ENCODE measurements around the gene KRTAP19-7. TPM values are rescaled to one million over a fixed set of nuclear protein-coding genes. Genes with fewer than 3 reads are reported as not detected.

The KRTAP19-7 gene
- total RNA-seq, 1 experiment from 2014 or later: not detected

DNA sequence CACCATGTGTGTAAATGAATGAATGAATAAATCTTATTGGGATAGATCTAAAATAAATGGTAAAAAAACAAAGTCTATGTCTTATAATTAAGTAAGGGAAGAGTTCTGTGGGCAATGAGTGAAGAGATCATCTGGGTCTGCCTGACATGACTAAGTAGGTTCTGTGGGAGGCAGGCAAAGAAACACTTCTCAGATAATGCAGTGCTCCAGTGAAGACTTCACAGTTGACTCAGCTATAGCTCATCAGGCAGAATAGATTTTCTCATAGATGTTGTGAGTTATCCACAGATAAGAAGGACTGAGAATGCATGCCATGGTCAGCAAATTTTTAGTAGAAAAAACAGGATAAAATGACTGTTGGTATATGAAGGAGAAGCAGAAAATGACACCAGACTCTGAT, 16.7 kb upstream of the KRTAP19-7 start:
- no peaks in the 10 kb centered on the region for H3K79me2 ChIP-seq (ENCODE audit: low read length)
- BruUV-seq (replicated peaks): no TSS peak
- no peak for TF ChIP-seq EZH2 (IDR thresholded peaks at IDR 0.05; ENCODE audit: low read length, unreplicated experiment)
- TF ChIP-seq, protein P1, sequence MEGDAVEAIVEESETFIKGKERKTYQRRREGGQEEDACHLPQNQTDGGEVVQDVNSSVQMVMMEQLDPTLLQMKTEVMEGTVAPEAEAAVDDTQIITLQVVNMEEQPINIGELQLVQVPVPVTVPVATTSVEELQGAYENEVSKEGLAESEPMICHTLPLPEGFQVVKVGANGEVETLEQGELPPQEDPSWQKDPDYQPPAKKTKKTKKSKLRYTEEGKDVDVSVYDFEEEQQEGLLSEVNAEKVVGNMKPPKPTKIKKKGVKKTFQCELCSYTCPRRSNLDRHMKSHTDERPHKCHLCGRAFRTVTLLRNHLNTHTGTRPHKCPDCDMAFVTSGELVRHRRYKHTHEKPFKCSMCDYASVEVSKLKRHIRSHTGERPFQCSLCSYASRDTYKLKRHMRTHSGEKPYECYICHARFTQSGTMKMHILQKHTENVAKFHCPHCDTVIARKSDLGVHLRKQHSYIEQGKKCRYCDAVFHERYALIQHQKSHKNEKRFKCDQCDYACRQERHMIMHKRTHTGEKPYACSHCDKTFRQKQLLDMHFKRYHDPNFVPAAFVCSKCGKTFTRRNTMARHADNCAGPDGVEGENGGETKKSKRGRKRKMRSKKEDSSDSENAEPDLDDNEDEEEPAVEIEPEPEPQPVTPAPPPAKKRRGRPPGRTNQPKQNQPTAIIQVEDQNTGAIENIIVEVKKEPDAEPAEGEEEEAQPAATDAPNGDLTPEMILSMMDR (conservative IDR thresholded peaks at IDR 0.05; ENCODE audit: low read depth, low read length): no peak
- no peak for TF ChIP-seq EZH2phosphoT487 (IDR thresholded peaks at IDR 0.05; ENCODE audit: borderline replicate concordance, low read length)
- no peak overlapping the region for H2AFZ ChIP-seq (ENCODE audit: low read length)
- no peaks in the 10 kb centered on the region for H3K9me2 ChIP-seq (replicated peaks; ENCODE audit: low read length)
- no peak overlapping the region for H3K9ac ChIP-seq (ENCODE audit: low read length)
- ChIA-PET CTCF (no interaction called here), POLR2A (ENCODE audit: unreplicated experiment) (no interaction called here)
- ATAC-seq (peak; percentile 58), DNase-seq (peak; percentile 56)
- H3K4me1 ChIP-seq (ENCODE audit: insufficient read depth, low read length): no peaks in the 10 kb centered on the region
- no peak overlapping the region for H3K27ac ChIP-seq (ENCODE audit: low read length)
- H3K27me3 ChIP-seq (ENCODE audit: low read length): no peaks in the 10 kb centered on the region
- H3K4me3 ChIP-seq (ENCODE audit: low read length): no peak overlapping the region
- intact Hi-C loops (cut with micrococcal nuclease): no loop called here
- no peaks in the 10 kb centered on the region for H3K36me3 ChIP-seq (ENCODE audit: low read depth, low read length)
- no peaks in the 10 kb centered on the region for H3K9me3 ChIP-seq (ENCODE audit: low read length)
- no peaks in the 10 kb centered on the region for H4K20me1 ChIP-seq (ENCODE audit: low read length)
- no peaks in the 10 kb centered on the region for H3F3A ChIP-seq (ENCODE audit: low read length, unreplicated experiment)
- H3K4me2 ChIP-seq (ENCODE audit: low read length): no peak overlapping the region

DNA sequence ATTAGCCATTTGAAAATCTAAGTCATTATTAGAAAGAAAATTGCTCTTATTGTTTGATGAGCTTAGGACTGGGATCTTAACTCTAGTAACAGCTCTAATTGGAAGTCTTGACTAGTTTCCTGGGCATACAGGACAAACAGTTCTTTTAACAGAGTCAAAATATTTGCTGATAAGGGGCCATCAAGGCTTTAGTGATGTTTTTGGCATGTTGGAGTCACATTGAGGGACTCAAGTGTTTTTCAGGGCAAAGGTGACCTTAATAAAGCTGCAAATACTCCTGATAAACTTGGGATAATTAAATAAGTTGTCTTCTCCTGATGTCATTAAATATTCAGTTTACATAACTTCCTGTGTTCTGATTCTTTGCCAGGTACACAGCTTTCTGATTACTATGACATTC, 6.5 kb upstream of the KRTAP19-7 start:
- no TSS peak for BruUV-seq (replicated peaks)
- POLR2A ChIA-PET (ENCODE audit: unreplicated experiment): no interaction called here
- no peak overlapping the region for H3K9ac ChIP-seq (ENCODE audit: low read length)
- no peak overlapping the region for H3K4me3 ChIP-seq (ENCODE audit: low read length)
- no peaks in the 10 kb centered on the region for H3K9me2 ChIP-seq (replicated peaks; ENCODE audit: low read length)
- H3K36me3 ChIP-seq (ENCODE audit: low read depth, low read length): no peaks in the 10 kb centered on the region
- no peaks in the 10 kb centered on the region for H3K4me1 ChIP-seq (ENCODE audit: insufficient read depth, low read length)
- H3F3A ChIP-seq (ENCODE audit: low read length, unreplicated experiment): no peaks in the 10 kb centered on the region
- no peak overlapping the region for H3K4me2 ChIP-seq (ENCODE audit: low read length)
- H3K27me3 ChIP-seq (ENCODE audit: low read length): no peaks in the 10 kb centered on the region
- TF ChIP-seq EZH2phosphoT487 (IDR thresholded peaks at IDR 0.05; ENCODE audit: borderline replicate concordance, low read length) (no peak), EZH2 (IDR thresholded peaks at IDR 0.05; ENCODE audit: low read length, unreplicated experiment) (no peak)
- TF ChIP-seq, protein P1 (conservative IDR thresholded peaks at IDR 0.05; ENCODE audit: low read depth, low read length): no peak
- H3K9me3 ChIP-seq (ENCODE audit: low read length): no peaks in the 10 kb centered on the region
- no peak overlapping the region for H3K27ac ChIP-seq (ENCODE audit: low read length)
- no peak for DNase-seq
- H3K79me2 ChIP-seq (ENCODE audit: low read length): no peaks in the 10 kb centered on the region
- H2AFZ ChIP-seq (ENCODE audit: low read length): no peak overlapping the region
- intact Hi-C loops (cut with micrococcal nuclease): no loop called here
- H4K20me1 ChIP-seq (ENCODE audit: low read length): no peaks in the 10 kb centered on the region
- ATAC-seq: no peak
- CTCF ChIA-PET: no interaction called here

DNA sequence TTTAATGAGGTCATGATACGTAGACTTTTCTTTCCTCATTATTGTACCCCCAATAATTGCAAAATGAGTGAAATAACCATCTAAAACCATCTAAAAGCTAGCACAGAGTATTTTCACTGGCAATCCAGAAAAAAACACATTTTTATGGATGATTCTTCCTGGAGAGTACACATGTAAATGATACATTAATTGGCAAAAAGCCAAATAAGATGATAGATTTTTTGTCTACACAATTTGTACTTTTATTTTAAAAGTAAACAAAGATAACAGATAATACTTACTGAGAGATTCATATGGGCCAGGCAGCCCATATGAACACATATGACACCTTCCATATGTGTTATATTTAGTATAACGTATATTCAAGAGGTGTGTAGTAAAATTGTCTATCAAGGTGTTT, 2.5 kb upstream of the KRTAP19-7 start:
- Histone ChIP-seq H3K9me3 (ENCODE audit: low read length) (no peaks in the 10 kb centered on the region), H3K4me3 (ENCODE audit: low read length) (no peak overlapping the region), H4K20me1 (ENCODE audit: low read length) (no peaks in the 10 kb centered on the region), H3K4me2 (ENCODE audit: low read length) (no peak overlapping the region), H3K9me2 (replicated peaks; ENCODE audit: low read length) (no peaks in the 10 kb centered on the region), H3K4me1 (ENCODE audit: insufficient read depth, low read length) (no peaks in the 10 kb centered on the region), H3K9ac (ENCODE audit: low read length) (no peak overlapping the region), H3F3A (ENCODE audit: low read length, unreplicated experiment) (no peaks in the 10 kb centered on the region), H3K27ac (ENCODE audit: low read length) (no peak overlapping the region), H3K27me3 (ENCODE audit: low read length) (no peaks in the 10 kb centered on the region), H3K36me3 (ENCODE audit: low read depth, low read length) (no peaks in the 10 kb centered on the region), H2AFZ (ENCODE audit: low read length) (no peak overlapping the region), H3K79me2 (ENCODE audit: low read length) (no peaks in the 10 kb centered on the region)
- DNase-seq (no peak), ATAC-seq (no peak)
- intact Hi-C loops (cut with micrococcal nuclease): no loop called here
- BruUV-seq (replicated peaks): no TSS peak
- POLR2A ChIA-PET (ENCODE audit: unreplicated experiment): no interaction called here
- TF ChIP-seq, protein P1 (conservative IDR thresholded peaks at IDR 0.05; ENCODE audit: low read depth, low read length): no peak
- TF ChIP-seq EZH2phosphoT487 (IDR thresholded peaks at IDR 0.05; ENCODE audit: borderline replicate concordance, low read length) (no peak), EZH2 (IDR thresholded peaks at IDR 0.05; ENCODE audit: low read length, unreplicated experiment) (no peak)
- CTCF ChIA-PET: no interaction called here
